Measurements from ENCODE around the gene MAGOHB. TPM values are rescaled to one million over a fixed set of nuclear protein-coding genes. Genes with fewer than 3 reads are reported as not detected.

The MAGOHB gene
- polyA plus RNA-seq, 1 of the 3 experiments (the other 2 are of a cell fraction) = 15.7 TPM

- H3K9me2 ChIP-seq = no peaks in the 10 kb centered on the region
- no peak overlapping the region for H2AFZ ChIP-seq (ENCODE audit: low read depth)
- H4K20me1 ChIP-seq (ENCODE audit: insufficient read depth) = no peaks in the 10 kb centered on the region
- TF ChIP-seq REST (IDR thresholded peaks at IDR 0.05; ENCODE audit: low read depth, low read length) (no peak), TCF12 (IDR thresholded peaks at IDR 0.05) (no peak), CHD2 (IDR thresholded peaks at IDR 0.05; ENCODE audit: low read length, partially characterized antibody) (no peak), MAX (IDR thresholded peaks at IDR 0.05; ENCODE audit: low read depth) (no peak), FOXJ3 (CRISPR knock-in tag; IDR thresholded peaks at IDR 0.05) (no peak), IRF3 (IDR thresholded peaks at IDR 0.05; ENCODE audit: low read depth, low read length) (no peak), YY1 (IDR thresholded peaks at IDR 0.05; ENCODE audit: low read depth) (no peak), RXRA (IDR thresholded peaks at IDR 0.05; ENCODE audit: borderline replicate concordance, low read depth) (no peak), TAF1 (IDR thresholded peaks at IDR 0.05; ENCODE audit: borderline replicate concordance, low read depth, low read length) (no peak), NRF1 (IDR thresholded peaks at IDR 0.05; ENCODE audit: low read depth, low read length) (no peak), JUND (IDR thresholded peaks at IDR 0.05) (no peak), TEAD4 (IDR thresholded peaks at IDR 0.05; ENCODE audit: borderline replicate concordance, insufficient read depth) (no peak), PBX3 (IDR thresholded peaks at IDR 0.05) (no peak), ELF1 (IDR thresholded peaks at IDR 0.05) (no peak), USF2 (IDR thresholded peaks at IDR 0.05; ENCODE audit: borderline replicate concordance, low read depth, low read length) (no peak)
- no peaks in the 10 kb centered on the region for H3F3A ChIP-seq (replicated peaks; ENCODE audit: insufficient read depth)
- no peaks in the 10 kb centered on the region for H3K79me2 ChIP-seq (ENCODE audit: insufficient read depth)
- peaks cover 10 to 26% of the 10 kb centered on the region in 2 experiments for H3K36me3 ChIP-seq (replicated peaks in 1 of 2; ENCODE audit: control insufficient read depth in 1 of 2, insufficient read depth in 2 of 2, low read length in 1 of 2)
- H3K4me1 ChIP-seq (ENCODE audit: control insufficient read depth in 1 of 2, insufficient read depth in 2 of 2, low read depth in 1 of 2, low read length in 1 of 2) = no peaks in the 10 kb centered on the region
- H3K4me3 ChIP-seq (ENCODE audit: low read depth in 2 of 2, low read length in 1 of 2) = no peak overlapping the region
- H3K27ac ChIP-seq (ENCODE audit: low read depth in 2 of 2, low read length in 1 of 2) = no peak overlapping the region
- WGBS (ENCODE audit: low lambda C conversion rate) = 95% methylated on average over 3 of the region's 3 CpGs
- no peak overlapping the region for H3K9ac ChIP-seq
- H3K4me2 ChIP-seq = no peak overlapping the region
- ChIA-PET POLR2A (no interaction called here), CTCF (no interaction called here)
- H3K9me3 ChIP-seq = no peaks in the 10 kb centered on the region
- no peaks in the 10 kb centered on the region for H3K27me3 ChIP-seq (ENCODE audit: insufficient read depth)
- DNase-seq = no peak
Measured at GRCh38 chr12:10590966-10591365, 22.4 kb downstream of the MAGOHB start.

Data from SK-N-SH (cell line).